GM19238 (cell line): ENCODE data around the gene KCNIP3.
"Not testable (repeated sequence)": the region's sequence is repeated elsewhere in the genome, so short reads cannot be mapped to it uniquely, and the experiment has no call there.

ENCODE experiments used
- DNase-seq: peaks from one replicate; pipeline ENCODE4 v3.0.0; 2011; ENCODE audit warnings: low spot score; ENCODE audit not compliant: insufficient read length

The KCNIP3 gene

GRCh38 chr2:95403204-95403721 lies 106.1 kb downstream of the KCNIP3 start:
- DNase-seq = not testable (repeated sequence)

GRCh38 chr2:95403824-95404223 lies 106.7 kb downstream of the KCNIP3 start:
- not testable (repeated sequence) for DNase-seq

- not testable (repeated sequence) for DNase-seq
Observed at GRCh38 chr2:95404676-95405075, 107.5 kb downstream of the KCNIP3 start.

- DNase-seq = not testable (repeated sequence)
Observed at GRCh38 chr2:95411239-95411638, 114.1 kb downstream of the KCNIP3 start.

GRCh38 chr2:95414015-95414594 lies 117.0 kb downstream of the KCNIP3 start:
- not testable (repeated sequence) for DNase-seq

GRCh38 chr2:95415138-95415537 lies 118.0 kb downstream of the KCNIP3 start:
- not testable (repeated sequence) for DNase-seq

- DNase-seq = not testable (repeated sequence)
Observed at GRCh38 chr2:95415561-95415960, 118.4 kb downstream of the KCNIP3 start.

- DNase-seq = not testable (repeated sequence)
Observed at GRCh38 chr2:95427196-95427867, 130.2 kb downstream of the KCNIP3 start.

GRCh38 chr2:95429748-95430467 lies 132.8 kb downstream of the KCNIP3 start:
- DNase-seq = not testable (repeated sequence)

- not testable (repeated sequence) for DNase-seq
Observed at GRCh38 chr2:95433373-95433772, 136.2 kb downstream of the KCNIP3 start.

GRCh38 chr2:95433973-95434372 lies 136.8 kb downstream of the KCNIP3 start:
- not testable (repeated sequence) for DNase-seq

- not testable (repeated sequence) for DNase-seq
Observed at GRCh38 chr2:95434507-95435076, 137.4 kb downstream of the KCNIP3 start.

- DNase-seq = not testable (repeated sequence)
Observed at GRCh38 chr2:95435162-95435871, 138.2 kb downstream of the KCNIP3 start.
